ENCODE results near the gene LRP1B.

LRP1B gene

GRCh38 chr2:141386168-141386567 is 744.6 kb downstream of the LRP1B start:
- no peak for DNase-seq

GRCh38 chr2:141384676-141385075 is 746.1 kb downstream of the LRP1B start:
- DNase-seq: no peak

GRCh38 chr2:141381946-141382345 is 748.9 kb downstream of the LRP1B start:
- DNase-seq: no peak

- DNase-seq: no peak
These were observed 750.5 kb downstream of the LRP1B start for GRCh38 chr2:141380008-141380979.

GRCh38 chr2:141364821-141365220 is 766.0 kb downstream of the LRP1B start:
- DNase-seq: no peak

GRCh38 chr2:141362311-141362710 is 768.5 kb downstream of the LRP1B start:
- DNase-seq: no peak

GRCh38 chr2:141348481-141348880 is 782.3 kb downstream of the LRP1B start:
- DNase-seq: no peak

- DNase-seq: no peak
These were observed 789.4 kb downstream of the LRP1B start for GRCh38 chr2:141341444-141341843.

GRCh38 chr2:141331127-141331526 is 799.7 kb downstream of the LRP1B start:
- DNase-seq: no peak

- no peak for DNase-seq
These were observed 800.9 kb downstream of the LRP1B start for GRCh38 chr2:141329964-141330363.

- DNase-seq: no peak
These were observed 807.2 kb downstream of the LRP1B start for GRCh38 chr2:141323571-141323970.

- no peak for DNase-seq
These were observed 812.8 kb downstream of the LRP1B start for GRCh38 chr2:141317986-141318385.

GRCh38 chr2:141316606-141317005 is 814.2 kb downstream of the LRP1B start:
- no peak for DNase-seq

GRCh38 chr2:141316103-141316502 is 814.7 kb downstream of the LRP1B start:
- DNase-seq: no peak

- DNase-seq: no peak
These were observed 816.8 kb downstream of the LRP1B start for GRCh38 chr2:141313972-141314371.

- DNase-seq: no peak
These were observed 819.4 kb downstream of the LRP1B start for GRCh38 chr2:141311430-141311829.

GRCh38 chr2:141306368-141306767 is 824.4 kb downstream of the LRP1B start:
- no peak for DNase-seq

GRCh38 chr2:141301551-141301950 is 829.3 kb downstream of the LRP1B start:
- no peak for DNase-seq

GRCh38 chr2:141280037-141280436 is 850.8 kb downstream of the LRP1B start:
- no peak for DNase-seq

GRCh38 chr2:141271346-141271745 is 859.5 kb downstream of the LRP1B start:
- DNase-seq: no peak

- DNase-seq: no peak
These were observed 866.0 kb downstream of the LRP1B start for GRCh38 chr2:141264848-141265247.

GRCh38 chr2:141260911-141261310 is 869.9 kb downstream of the LRP1B start:
- no peak for DNase-seq

GRCh38 chr2:141259683-141260082 is 871.1 kb downstream of the LRP1B start:
- no peak for DNase-seq

GRCh38 chr2:141242008-141242407 is 888.8 kb downstream of the LRP1B start:
- no peak for DNase-seq

- no peak for DNase-seq
These were observed 904.3 kb downstream of the LRP1B start for GRCh38 chr2:141226560-141226959.

Measured in stimulated activated CD4-positive, alpha-beta T cell treated with anti-CD3 and anti-CD28 coated beads, Interleukin-2, amount 100 ng/mL, for 48 hours (primary cell).